ENCODE measurements around the gene GRK5. TPM values are rescaled to one million over a fixed set of nuclear protein-coding genes. Genes with fewer than 3 reads are reported as not detected.

Gene GRK5
- total RNA-seq, 1 donor from 2014 or later = 77.6 TPM

GRCh38 chr10:119349341-119349740, 142.0 kb downstream of the GRK5 start:
- Mint-ChIP-seq H3K27me3 (ENCODE audit: unreplicated experiment) (peaks cover 17% of the 10 kb centered on the region), H3K9me3 (ENCODE audit: unreplicated experiment) (peaks cover 23% of the 10 kb centered on the region), H3K4me1 (ENCODE audit: low read depth, unreplicated experiment) (peaks cover 34% of the 10 kb centered on the region), H3K36me3 (ENCODE audit: unreplicated experiment) (peaks cover 21% of the 10 kb centered on the region), H3K4me3 (ENCODE audit: unreplicated experiment) (no peak overlapping the region), H3K27ac (ENCODE audit: unreplicated experiment) (no peak overlapping the region)
- no peak for DNase-seq
- TF ChIP-seq, protein P1, sequence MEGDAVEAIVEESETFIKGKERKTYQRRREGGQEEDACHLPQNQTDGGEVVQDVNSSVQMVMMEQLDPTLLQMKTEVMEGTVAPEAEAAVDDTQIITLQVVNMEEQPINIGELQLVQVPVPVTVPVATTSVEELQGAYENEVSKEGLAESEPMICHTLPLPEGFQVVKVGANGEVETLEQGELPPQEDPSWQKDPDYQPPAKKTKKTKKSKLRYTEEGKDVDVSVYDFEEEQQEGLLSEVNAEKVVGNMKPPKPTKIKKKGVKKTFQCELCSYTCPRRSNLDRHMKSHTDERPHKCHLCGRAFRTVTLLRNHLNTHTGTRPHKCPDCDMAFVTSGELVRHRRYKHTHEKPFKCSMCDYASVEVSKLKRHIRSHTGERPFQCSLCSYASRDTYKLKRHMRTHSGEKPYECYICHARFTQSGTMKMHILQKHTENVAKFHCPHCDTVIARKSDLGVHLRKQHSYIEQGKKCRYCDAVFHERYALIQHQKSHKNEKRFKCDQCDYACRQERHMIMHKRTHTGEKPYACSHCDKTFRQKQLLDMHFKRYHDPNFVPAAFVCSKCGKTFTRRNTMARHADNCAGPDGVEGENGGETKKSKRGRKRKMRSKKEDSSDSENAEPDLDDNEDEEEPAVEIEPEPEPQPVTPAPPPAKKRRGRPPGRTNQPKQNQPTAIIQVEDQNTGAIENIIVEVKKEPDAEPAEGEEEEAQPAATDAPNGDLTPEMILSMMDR (IDR thresholded peaks at IDR 0.05; ENCODE audit: partially characterized antibody, unreplicated experiment) = no peak

DNA sequence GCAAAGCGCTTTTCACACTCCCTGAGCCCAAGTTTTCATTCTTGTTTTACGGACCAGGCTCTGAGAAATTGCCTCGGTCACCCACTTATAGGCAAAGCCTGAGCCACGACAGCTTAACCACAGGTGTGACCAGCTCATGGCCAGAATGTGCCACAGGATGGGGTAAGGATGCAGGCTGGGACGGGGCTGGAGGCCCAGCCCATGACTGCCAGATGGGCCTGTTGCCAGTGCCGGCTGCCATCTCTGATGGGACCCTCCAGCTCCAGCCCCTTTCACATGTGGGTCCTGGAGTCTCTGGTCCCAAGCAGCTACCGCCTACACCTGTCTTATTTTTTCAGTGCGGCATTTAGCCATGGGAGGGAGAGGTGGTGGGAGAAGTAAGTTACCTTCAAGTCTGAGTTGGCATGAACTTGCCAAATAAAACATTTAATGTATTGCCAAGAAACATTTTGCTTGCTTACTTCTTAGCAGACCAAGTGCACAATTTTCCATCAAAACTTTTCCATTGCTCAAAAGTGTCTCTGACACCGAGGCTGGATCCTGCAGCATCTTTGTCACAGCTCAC, 142.6 kb downstream of the GRK5 start:
- H3K9me3 Mint-ChIP-seq (ENCODE audit: unreplicated experiment) = peaks cover 23% of the 10 kb centered on the region
- DNase-seq = no peak
- TF ChIP-seq, protein P1 (IDR thresholded peaks at IDR 0.05; ENCODE audit: partially characterized antibody, unreplicated experiment) = no peak

DNA sequence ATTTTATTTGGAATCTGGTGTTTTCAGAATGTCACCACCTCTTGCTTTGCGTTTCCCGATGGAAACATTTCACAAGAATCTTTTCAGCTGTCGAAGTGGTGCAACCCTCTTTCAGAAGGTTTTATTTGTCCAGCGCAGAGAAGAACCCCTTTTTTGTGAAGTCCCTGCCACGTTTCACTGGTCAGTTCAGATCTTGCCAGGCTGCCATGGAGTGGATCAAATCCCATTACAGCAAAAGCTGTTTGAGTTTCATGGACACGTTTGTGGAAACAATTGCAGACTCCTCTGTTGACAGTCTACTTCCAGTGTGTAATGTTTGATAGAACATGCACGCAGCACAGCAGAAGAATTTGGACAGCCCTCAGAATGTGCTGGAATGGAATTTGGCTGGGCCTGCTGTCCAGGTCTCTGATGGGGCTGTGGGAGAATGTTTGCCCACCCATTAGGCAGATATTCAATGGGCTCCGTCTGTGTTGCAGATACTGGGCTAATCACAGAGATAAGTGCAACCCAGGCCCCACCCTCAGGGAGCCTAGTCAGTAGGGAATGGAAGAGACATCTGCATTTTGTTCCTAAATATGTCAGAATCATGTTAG, 143.2 kb downstream of the GRK5 start:
- Mint-ChIP-seq H3K36me3 (ENCODE audit: unreplicated experiment) (peaks cover 22% of the 10 kb centered on the region), H3K27me3 (ENCODE audit: unreplicated experiment) (peaks cover 9% of the 10 kb centered on the region), H3K4me1 (ENCODE audit: low read depth, unreplicated experiment) (peaks cover 25% of the 10 kb centered on the region), H3K27ac (ENCODE audit: unreplicated experiment) (no peak overlapping the region), H3K4me3 (ENCODE audit: unreplicated experiment) (no peak overlapping the region), H3K9me3 (ENCODE audit: unreplicated experiment) (peaks cover 19% of the 10 kb centered on the region)
- no peak for DNase-seq
- TF ChIP-seq, protein P1 (IDR thresholded peaks at IDR 0.05; ENCODE audit: partially characterized antibody, unreplicated experiment) = no peak

More for the DNA sequence above, 142.6 kb downstream of the GRK5 start:
- Mint-ChIP-seq H3K4me3 (ENCODE audit: unreplicated experiment) (no peak overlapping the region), H3K27ac (ENCODE audit: unreplicated experiment) (no peak overlapping the region), H3K27me3 (ENCODE audit: unreplicated experiment) (peaks cover 14% of the 10 kb centered on the region), H3K36me3 (ENCODE audit: unreplicated experiment) (peaks cover 21% of the 10 kb centered on the region), H3K4me1 (ENCODE audit: low read depth, unreplicated experiment) (peaks cover 31% of the 10 kb centered on the region)

GRCh38 chr10:119351189-119351588, 143.8 kb downstream of the GRK5 start:
- Mint-ChIP-seq H3K27me3 (ENCODE audit: unreplicated experiment) (peaks cover 7% of the 10 kb centered on the region), H3K4me3 (ENCODE audit: unreplicated experiment) (no peak overlapping the region), H3K9me3 (ENCODE audit: unreplicated experiment) (peaks cover 23% of the 10 kb centered on the region), H3K36me3 (ENCODE audit: unreplicated experiment) (peaks cover 28% of the 10 kb centered on the region), H3K27ac (ENCODE audit: unreplicated experiment) (no peak overlapping the region), H3K4me1 (ENCODE audit: low read depth, unreplicated experiment) (peaks cover 19% of the 10 kb centered on the region)
- no peak for DNase-seq
- TF ChIP-seq, protein P1 (IDR thresholded peaks at IDR 0.05; ENCODE audit: partially characterized antibody, unreplicated experiment) = no peak

- TF ChIP-seq, protein P1 (IDR thresholded peaks at IDR 0.05; ENCODE audit: partially characterized antibody, unreplicated experiment) = no peak
- Mint-ChIP-seq H3K9me3 (ENCODE audit: unreplicated experiment) (peaks cover 30% of the 10 kb centered on the region), H3K27ac (ENCODE audit: unreplicated experiment) (no peak overlapping the region), H3K36me3 (ENCODE audit: unreplicated experiment) (peaks cover 35% of the 10 kb centered on the region), H3K27me3 (ENCODE audit: unreplicated experiment) (peaks cover 8% of the 10 kb centered on the region), H3K4me3 (ENCODE audit: unreplicated experiment) (no peak overlapping the region), H3K4me1 (ENCODE audit: low read depth, unreplicated experiment) (peaks cover 11% of the 10 kb centered on the region)
- DNase-seq = no peak
Measured at GRCh38 chr10:119352042-119352441, 144.7 kb downstream of the GRK5 start.

Measured in glutamatergic neuron (in vitro differentiated cells).